Measurements from ENCODE around the gene PGM2.
A peak's percentile ranks its signal among the peaks of the same experiment; 100 is the strongest.

PGM2 gene

GRCh38 chr4:37802068-37802666 lies 24.3 kb upstream of the PGM2 start:
- peak; percentile 54 for TF ChIP-seq CTCF (IDR thresholded peaks at IDR 0.05; ENCODE audit: low read depth, low read length)
- H3K4me3 ChIP-seq (ENCODE audit: low read depth, low read length): no peak overlapping the region

GRCh38 chr4:37803348-37803973 lies 23.0 kb upstream of the PGM2 start:
- no peak overlapping the region for H3K4me3 ChIP-seq (ENCODE audit: low read depth, low read length)
- no peak; the same call in 1 of the 2 replicates for TF ChIP-seq CTCF (IDR thresholded peaks at IDR 0.05; ENCODE audit: low read depth, low read length)

GRCh38 chr4:37805091-37805490 lies 21.4 kb upstream of the PGM2 start:
- TF ChIP-seq CTCF (IDR thresholded peaks at IDR 0.05; ENCODE audit: low read depth, low read length): no peak
- no peak overlapping the region for H3K4me3 ChIP-seq (ENCODE audit: low read depth, low read length)

GRCh38 chr4:37812713-37813112 lies 13.8 kb upstream of the PGM2 start:
- TF ChIP-seq CTCF (IDR thresholded peaks at IDR 0.05; ENCODE audit: low read depth, low read length): no peak
- H3K4me3 ChIP-seq (ENCODE audit: low read depth, low read length): no peak overlapping the region

- no peak overlapping the region for H3K4me3 ChIP-seq (ENCODE audit: low read depth, low read length)
- TF ChIP-seq CTCF (IDR thresholded peaks at IDR 0.05; ENCODE audit: low read depth, low read length): no peak
These were observed 10.9 kb upstream of the PGM2 start for GRCh38 chr4:37815591-37815990.

GRCh38 chr4:37816006-37816405 lies 10.5 kb upstream of the PGM2 start:
- no peak for TF ChIP-seq CTCF (IDR thresholded peaks at IDR 0.05; ENCODE audit: low read depth, low read length)
- H3K4me3 ChIP-seq (ENCODE audit: low read depth, low read length): no peak overlapping the region

GRCh38 chr4:37816719-37817118 lies 9.8 kb upstream of the PGM2 start:
- TF ChIP-seq CTCF (IDR thresholded peaks at IDR 0.05; ENCODE audit: low read depth, low read length): no peak
- no peak overlapping the region for H3K4me3 ChIP-seq (ENCODE audit: low read depth, low read length)
